HCT116 (cell line): ENCODE results near the gene TASP1. TPM values are rescaled to one million over a fixed set of nuclear protein-coding genes. Genes with fewer than 3 reads are reported as not detected.

Source experiments
- ATAC-seq: fragments of 200-7000 bp; cut with Tn5 transposase; 2 replicates; pipeline ENCODE4 v1.9.1; 2020; ENCODE audit warnings: mild to moderate bottlenecking, moderate library complexity
- BruUV-seq: library from RNA; stranded (reverse); fragments of 400-500 nt; replicated peaks from 2 replicates; lab custom pipeline; 2021; lab: Mats Ljungman, UMichigan
- CTCF ChIA-PET: fragments of 300-600 bp; sonication (Branson Sonifier 250); formaldehyde crosslinking; loops from one replicate; lab custom pipeline; 2021; ENCODE audit warnings: antibody characterized with exemption; lab: Charles Lee
- POLR2A ChIA-PET: fragments of 300-600, 350-600 bp; sonication (Branson Sonifier 250); formaldehyde crosslinking; loops from one replicate; lab custom pipeline; 2021; ENCODE audit warnings: antibody characterized with exemption; lab: Charles Lee
- RAD21 ChIA-PET, 2 experiments: fragments of 300-600 bp; sonication (Branson Sonifier 250); formaldehyde crosslinking; loops; one replicate each; lab custom pipeline; 2023; ENCODE audit warnings: low total read pairs in 2 of 2; ENCODE audit not compliant: uncharacterized antibody in 2 of 2, unreplicated experiment in 2 of 2, low non-redundant PET in 1 of 2; lab: Charles Lee
- DNase-seq: peaks from one replicate; pipeline ENCODE4 v3.0.0-alpha.2; 2010; ENCODE audit warnings: low read depth, low spot score
- H2AFZ ChIP-seq: fragments of 200-600 bp; shearing (Covaris generic), sonication (generic); 2 replicates; pipeline ENCODE4 v1.6.1; 2017; ENCODE audit warnings: low read depth, mixed run types, mixed read lengths, antibody characterized with exemption, low read length; ENCODE audit not compliant: poor library complexity, severe bottlenecking
- H3K27ac ChIP-seq: 2 replicates; pipeline ENCODE4 v1.5.1; 2012; ENCODE audit warnings: low read depth, low read length
- H3K27me3 ChIP-seq: fragments of 200-600 bp; sonication (generic); 2 replicates; pipeline ENCODE4 v1.6.1; 2016; ENCODE audit warnings: mixed run types, low read length, mixed read lengths; ENCODE audit not compliant: insufficient read depth
- H3K36me3 ChIP-seq, 2 experiments: fragments of 200-500 bp in 1 of 2; fragments of 200-600 bp in 1 of 2; sonication (Bioruptor generic) in 1 of 2; sonication (generic) in 1 of 2; 2 replicates each; pipeline versions ENCODE4 v1.5.1 to v1.6.1; 2014 to 2016; ENCODE audit warnings: low read length in 2 of 2, inconsistent platforms in 1 of 2, mixed read lengths in 1 of 2, mixed run types in 1 of 2; ENCODE audit not compliant: insufficient read depth in 2 of 2, control insufficient read depth in 1 of 2
- H3K4me1 ChIP-seq, 2 experiments: fragments of 200-600 bp in 1 of 2; sonication (generic) in 1 of 2; 2 replicates each; pipeline versions ENCODE4 v1.5.1 to v1.6.1; 2012 to 2017; ENCODE audit warnings: low read length in 2 of 2, inconsistent platforms in 1 of 2, mild to moderate bottlenecking in 1 of 2, mixed read lengths in 1 of 2, mixed run types in 1 of 2, moderate library complexity in 1 of 2; ENCODE audit not compliant: insufficient read depth in 2 of 2, control insufficient read depth in 1 of 2
- H3K4me2 ChIP-seq: fragments of 200-600 bp; sonication (generic); 2 replicates; pipeline ENCODE4 v1.6.1; 2017; ENCODE audit warnings: mixed run types, low read length, mixed read lengths
- H3K4me3 ChIP-seq, 2 experiments: fragments of 200-600 bp in 1 of 2; sonication (generic) in 1 of 2; replicated peaks in 1 of 2; 2 replicates each; pipeline ENCODE4 v1.5.1; 2011 to 2016; ENCODE audit warnings: low read length in 2 of 2, control low read depth in 1 of 2, low read depth in 1 of 2, mild to moderate bottlenecking in 1 of 2, mixed read lengths in 1 of 2, mixed run types in 1 of 2
- H3K79me2 ChIP-seq: fragments of 200-600 bp; sonication (generic); 2 replicates; pipeline ENCODE4 v1.6.1; 2017; ENCODE audit warnings: mild to moderate bottlenecking, mixed run types, low read length, moderate library complexity, mixed read lengths; ENCODE audit not compliant: insufficient read depth
- H3K9ac ChIP-seq: fragments of 200-600 bp; sonication (generic); 2 replicates; pipeline ENCODE4 v1.6.1; 2016; ENCODE audit warnings: low read length, mixed read lengths
- H3K9me2 ChIP-seq: fragments of 200-600 bp; sonication (generic), shearing (Covaris generic); 2 replicates; pipeline ENCODE4 v1.6.1; 2017; ENCODE audit warnings: mixed run types, mild to moderate bottlenecking, moderate library complexity; ENCODE audit not compliant: insufficient read depth
- H3K9me3 ChIP-seq, 2 experiments: fragments of 200-500 bp in 1 of 2; fragments of 200-600 bp in 1 of 2; sonication (Bioruptor generic) in 1 of 2; sonication (generic) in 1 of 2; 2 replicates each; pipeline ENCODE4 v1.6.1; 2014 to 2017; ENCODE audit warnings: low read length in 2 of 2, mixed read lengths in 2 of 2, inconsistent platforms in 1 of 2, low read depth in 1 of 2, mild to moderate bottlenecking in 1 of 2, mixed run types in 1 of 2, moderate library complexity in 1 of 2; ENCODE audit not compliant: control insufficient read depth in 1 of 2, insufficient read depth in 1 of 2
- H4K20me1 ChIP-seq: fragments of 200-600 bp; sonication (generic), shearing (Covaris generic); 2 replicates; pipeline ENCODE4 v1.6.1; 2017; ENCODE audit warnings: mixed run types, mild to moderate bottlenecking, moderate library complexity; ENCODE audit not compliant: insufficient read depth
- CBX3 ChIP-seq: IDR thresholded peaks from 2 replicates; pipeline ENCODE4 v1.6.1; 2012; ENCODE audit warnings: low read depth
- CEBPB ChIP-seq: IDR thresholded peaks from 2 replicates; pipeline ENCODE4 v1.6.1; 2012; ENCODE audit warnings: low read depth
- EGR1 ChIP-seq: IDR thresholded peaks from 2 replicates; pipeline ENCODE4 v1.6.1; 2012; ENCODE audit warnings: low read depth
- EZH2phosphoT487 ChIP-seq: fragments of 200-600 bp; IDR thresholded peaks from 2 replicates; pipeline ENCODE4 v1.6.1; 2018; ENCODE audit warnings: antibody characterized with exemption, borderline replicate concordance
- JUND ChIP-seq: IDR thresholded peaks from 2 replicates; pipeline ENCODE4 v1.6.1; 2012
- POLR2AphosphoS5 ChIP-seq: IDR thresholded peaks from 2 replicates; pipeline ENCODE4 v1.6.1; 2011; ENCODE audit warnings: mild to moderate bottlenecking, low read depth, low read length, moderate library complexity
- SRF ChIP-seq: IDR thresholded peaks from 2 replicates; pipeline ENCODE4 v1.6.1; 2012; ENCODE audit warnings: low read depth
- TCF7L2 ChIP-seq: IDR thresholded peaks from 2 replicates; pipeline ENCODE4 v1.7.0; 2011; ENCODE audit warnings: borderline replicate concordance, inconsistent platforms; ENCODE audit not compliant: insufficient read depth, insufficient read length; ENCODE audit errors: extremely low read depth
- ZBTB33 ChIP-seq: IDR thresholded peaks from 2 replicates; pipeline ENCODE4 v1.6.1; 2011; ENCODE audit warnings: mild to moderate bottlenecking, low read length, moderate library complexity; ENCODE audit not compliant: insufficient replicate concordance; ENCODE audit errors: extremely low read depth
- intact Hi-C: fragments of 100-400 bp; cut with micrococcal nuclease; formaldehyde crosslinking; loops from 2 replicates; pipeline ENCODE4 v1.10.0; 2022
- total RNA-seq: library from RNA; stranded (reverse); gene quantifications from one replicate; pipeline ENCODE4 v1.2.1, GENCODE V29; 2021; ENCODE audit not compliant: unreplicated experiment
- TF ChIP-seq, protein P1 (sequence below), 3 experiments: fragments of 200-600 bp in 1 of 3; sonication (generic) in 1 of 3; IDR thresholded peaks in 2 of 3; conservative IDR thresholded peaks in 1 of 3; 2 replicates each; pipeline ENCODE4 v1.5.1; 2012 to 2017; ENCODE audit warnings: low read depth in 2 of 3, low read length in 2 of 3, antibody characterized with exemption in 1 of 3, borderline replicate concordance in 1 of 3, control low read depth in 1 of 3, mild to moderate bottlenecking in 1 of 3, mixed read lengths in 1 of 3, mixed run types in 1 of 3, moderate library complexity in 1 of 3; ENCODE audit not compliant: insufficient read depth in 1 of 3

TASP1 gene
- total RNA-seq, 1 experiment from 2014 or later = 19.1 TPM

GRCh38 chr20:13395232-13395631 is 243.5 kb downstream of the TASP1 start:
- ChIA-PET POLR2A (no interaction called here), RAD21 (no interaction called here), CTCF (no interaction called here)
- no TSS peak for BruUV-seq
- H3K9ac ChIP-seq = no peak overlapping the region
- H3K4me2 ChIP-seq = no peak overlapping the region
- H3K4me1 ChIP-seq = peaks cover 0 to 5% of the 10 kb centered on the region in 2 experiments; a peak in 1 of 4 replicates
- no peaks in the 10 kb centered on the region for H3K36me3 ChIP-seq
- H3K79me2 ChIP-seq = no peaks in the 10 kb centered on the region
- no peak overlapping the region for H3K27ac ChIP-seq
- no peaks in the 10 kb centered on the region for H3K9me3 ChIP-seq
- H4K20me1 ChIP-seq = no peaks in the 10 kb centered on the region
- ATAC-seq = no peak
- no peak for TF ChIP-seq EZH2phosphoT487
- no peak for TF ChIP-seq POLR2AphosphoS5
- TF ChIP-seq TCF7L2 = no peak
- TF ChIP-seq, protein P1, sequence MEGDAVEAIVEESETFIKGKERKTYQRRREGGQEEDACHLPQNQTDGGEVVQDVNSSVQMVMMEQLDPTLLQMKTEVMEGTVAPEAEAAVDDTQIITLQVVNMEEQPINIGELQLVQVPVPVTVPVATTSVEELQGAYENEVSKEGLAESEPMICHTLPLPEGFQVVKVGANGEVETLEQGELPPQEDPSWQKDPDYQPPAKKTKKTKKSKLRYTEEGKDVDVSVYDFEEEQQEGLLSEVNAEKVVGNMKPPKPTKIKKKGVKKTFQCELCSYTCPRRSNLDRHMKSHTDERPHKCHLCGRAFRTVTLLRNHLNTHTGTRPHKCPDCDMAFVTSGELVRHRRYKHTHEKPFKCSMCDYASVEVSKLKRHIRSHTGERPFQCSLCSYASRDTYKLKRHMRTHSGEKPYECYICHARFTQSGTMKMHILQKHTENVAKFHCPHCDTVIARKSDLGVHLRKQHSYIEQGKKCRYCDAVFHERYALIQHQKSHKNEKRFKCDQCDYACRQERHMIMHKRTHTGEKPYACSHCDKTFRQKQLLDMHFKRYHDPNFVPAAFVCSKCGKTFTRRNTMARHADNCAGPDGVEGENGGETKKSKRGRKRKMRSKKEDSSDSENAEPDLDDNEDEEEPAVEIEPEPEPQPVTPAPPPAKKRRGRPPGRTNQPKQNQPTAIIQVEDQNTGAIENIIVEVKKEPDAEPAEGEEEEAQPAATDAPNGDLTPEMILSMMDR (IDR thresholded peaks at IDR 0.05 in 2 of 3, conservative IDR thresholded peaks at IDR 0.05 in 1 of 3; ENCODE audit: borderline replicate concordance in 1 of 3, insufficient read depth in 1 of 3, low read depth in 2 of 3, low read length in 2 of 3) = no peak
- TF ChIP-seq CBX3 = no peak
- no peak for TF ChIP-seq CEBPB
- TF ChIP-seq, all 23 proteins: peak for 0
- intact Hi-C loops = no loop called here
- DNase-seq = no peak
- Histone ChIP-seq H3K9me2 (no peaks in the 10 kb centered on the region), H3K4me3 (no peak overlapping the region), H3K27me3 (no peaks in the 10 kb centered on the region), H2AFZ (no peak overlapping the region)

GRCh38 chr20:13392391-13392790 is 246.3 kb downstream of the TASP1 start:
- Histone ChIP-seq H3K27ac (no peak overlapping the region), H2AFZ (no peak overlapping the region)
- DNase-seq = no peak
- BruUV-seq = no TSS peak
- TF ChIP-seq EGR1 (no peak), ZBTB33 (no peak), SRF (no peak), JUND (no peak)
- TF ChIP-seq, all 23 proteins: peak for 0
- Histone ChIP-seq H3K9me3 (no peaks in the 10 kb centered on the region), H3K4me2 (no peak overlapping the region), H3K9ac (no peak overlapping the region), H3K4me1 (peaks cover 0 to 5% of the 10 kb centered on the region in 2 experiments; a peak in 1 of 4 replicates), H3K27me3 (no peaks in the 10 kb centered on the region), H3K4me3 (no peak overlapping the region), H3K9me2 (no peaks in the 10 kb centered on the region), H4K20me1 (no peaks in the 10 kb centered on the region), H3K79me2 (no peaks in the 10 kb centered on the region), H3K36me3 (peaks cover 0 to 4% of the 10 kb centered on the region in 2 experiments; a peak in 1 of 4 replicates)
- ATAC-seq = no peak
- CTCF ChIA-PET = no interaction called here
- RAD21 ChIA-PET = no interaction called here
- POLR2A ChIA-PET = no interaction called here
- intact Hi-C loops = no loop called here
